SH-SY5Y (cell line): ENCODE results near the gene CTNNA3.

Experiments used
- GATA2 ChIP-seq: IDR thresholded peaks from 2 replicates; pipeline ENCODE4 v1.6.1; 2011; ENCODE audit warnings: mild to moderate bottlenecking, low read depth, low read length
- GATA3 ChIP-seq: IDR thresholded peaks from 2 replicates; pipeline ENCODE4 v1.6.1; 2011; ENCODE audit warnings: low read depth, mild to moderate bottlenecking, low read length, moderate library complexity

GRCh38 chr10:66381045-66381444 is 1315.0 kb downstream of the CTNNA3 start:
- TF ChIP-seq GATA3: no peak
- TF ChIP-seq GATA2: no peak
